Transverse colon (tissue), 4 donors: ENCODE results near the gene LHX8.

Source experiments
- POLR2AphosphoS5 ChIP-seq, 3 donors: sonication (generic); formaldehyde crosslinking; IDR thresholded peaks; one replicate each; pipeline ENCODE4 v1.6.1; 2016; ENCODE audit warnings: antibody characterized with exemption in 3 of 3
- TF ChIP-seq, protein P1 (sequence below), 5 experiments: fragments of 200-600 bp in 3 of 5; fragments of 450-650 bp in 2 of 5; sonication (generic) in 3 of 5; IDR thresholded peaks; 1 replicate in 2 of 5; 2 replicates in 3 of 5; pipeline ENCODE4 v1.5.1; 2016 to 2017; ENCODE audit warnings: antibody characterized with exemption in 5 of 5, inconsistent platforms in 3 of 5, mild to moderate bottlenecking in 2 of 5, moderate library complexity in 1 of 5

DNA sequence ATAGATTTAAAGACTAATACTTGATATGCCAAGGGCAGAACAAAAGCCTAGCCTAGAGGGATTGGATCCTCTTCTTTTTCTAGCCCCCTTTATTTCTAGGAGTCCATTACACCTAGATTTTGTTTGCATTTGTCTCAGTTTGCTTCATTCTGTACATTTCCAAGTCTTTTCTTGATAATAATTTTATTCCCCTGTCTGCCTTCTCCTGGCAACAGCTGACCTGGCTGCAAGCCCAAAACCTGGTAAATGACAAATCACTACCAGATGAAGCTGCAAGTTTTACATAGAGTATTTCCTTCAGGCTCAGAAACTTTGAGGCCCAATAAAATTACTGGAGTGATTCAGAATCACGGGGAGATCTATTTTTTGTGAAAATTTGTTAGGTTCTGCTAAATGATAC, 36.5 kb upstream of the LHX8 start:
- TF ChIP-seq, protein P1, sequence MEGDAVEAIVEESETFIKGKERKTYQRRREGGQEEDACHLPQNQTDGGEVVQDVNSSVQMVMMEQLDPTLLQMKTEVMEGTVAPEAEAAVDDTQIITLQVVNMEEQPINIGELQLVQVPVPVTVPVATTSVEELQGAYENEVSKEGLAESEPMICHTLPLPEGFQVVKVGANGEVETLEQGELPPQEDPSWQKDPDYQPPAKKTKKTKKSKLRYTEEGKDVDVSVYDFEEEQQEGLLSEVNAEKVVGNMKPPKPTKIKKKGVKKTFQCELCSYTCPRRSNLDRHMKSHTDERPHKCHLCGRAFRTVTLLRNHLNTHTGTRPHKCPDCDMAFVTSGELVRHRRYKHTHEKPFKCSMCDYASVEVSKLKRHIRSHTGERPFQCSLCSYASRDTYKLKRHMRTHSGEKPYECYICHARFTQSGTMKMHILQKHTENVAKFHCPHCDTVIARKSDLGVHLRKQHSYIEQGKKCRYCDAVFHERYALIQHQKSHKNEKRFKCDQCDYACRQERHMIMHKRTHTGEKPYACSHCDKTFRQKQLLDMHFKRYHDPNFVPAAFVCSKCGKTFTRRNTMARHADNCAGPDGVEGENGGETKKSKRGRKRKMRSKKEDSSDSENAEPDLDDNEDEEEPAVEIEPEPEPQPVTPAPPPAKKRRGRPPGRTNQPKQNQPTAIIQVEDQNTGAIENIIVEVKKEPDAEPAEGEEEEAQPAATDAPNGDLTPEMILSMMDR (IDR thresholded peaks at IDR 0.05): no peak
- TF ChIP-seq POLR2AphosphoS5 (IDR thresholded peaks at IDR 0.05): no peak
